NCI-H2171 treated with DMSO at 0.1 percent for 48 hours (cell line): Measurements from ENCODE around the gene LGI4.
"Not testable (repeated sequence)": the region's sequence is repeated elsewhere in the genome, so short reads cannot be mapped to it uniquely, and the experiment has no call there.

Experiments
- DNase-seq: peaks from one replicate; lab custom pipeline; 2025; lab: John Stamatoyannopoulos, UW

Gene LGI4

GRCh38 chr19:35105411-35106290 lies 29.2 kb downstream of the LGI4 start:
- no peak for DNase-seq

GRCh38 chr19:35105047-35105410 lies 29.8 kb downstream of the LGI4 start:
- no peak for DNase-seq

- DNase-seq = no peak
Observed at GRCh38 chr19:35104361-35104760, 30.5 kb downstream of the LGI4 start.

GRCh38 chr19:35103614-35104013 lies 31.2 kb downstream of the LGI4 start:
- DNase-seq = not testable (repeated sequence)

GRCh38 chr19:35101949-35102348 lies 32.9 kb downstream of the LGI4 start:
- not testable (repeated sequence) for DNase-seq

- no peak for DNase-seq
Observed at GRCh38 chr19:35100588-35101533, 34.0 kb downstream of the LGI4 start.

- no peak for DNase-seq
Observed at GRCh38 chr19:35099897-35100275, 35.0 kb downstream of the LGI4 start.

GRCh38 chr19:35099155-35099896 lies 35.5 kb downstream of the LGI4 start:
- DNase-seq = no peak

GRCh38 chr19:35098413-35099049 lies 36.3 kb downstream of the LGI4 start:
- peak; percentile 40 for DNase-seq

- DNase-seq = peak; percentile 65
Observed at GRCh38 chr19:35095667-35096368, 39.0 kb downstream of the LGI4 start.

GRCh38 chr19:35094656-35095055 lies 40.2 kb downstream of the LGI4 start:
- DNase-seq = no peak

GRCh38 chr19:35093941-35094647 lies 40.8 kb downstream of the LGI4 start:
- no peak for DNase-seq

GRCh38 chr19:35093430-35093829 lies 41.4 kb downstream of the LGI4 start:
- no peak for DNase-seq

- DNase-seq = peak; percentile 79
Observed at GRCh38 chr19:35090506-35091214, 44.2 kb downstream of the LGI4 start.

GRCh38 chr19:35090160-35090505 lies 44.7 kb downstream of the LGI4 start:
- DNase-seq = no peak

- no peak for DNase-seq
Observed at GRCh38 chr19:35089554-35089953, 45.3 kb downstream of the LGI4 start.

GRCh38 chr19:35088131-35088913 lies 46.5 kb downstream of the LGI4 start:
- no peak for DNase-seq

- DNase-seq = no peak
Observed at GRCh38 chr19:35087393-35087792, 47.5 kb downstream of the LGI4 start.

- DNase-seq = no peak
Observed at GRCh38 chr19:35086455-35086854, 48.4 kb downstream of the LGI4 start.
